AG08396 (cell line): ENCODE measurements around the gene VPS26B.
"Not testable (repeated sequence)": the region's sequence is repeated elsewhere in the genome, so short reads cannot be mapped to it uniquely, and the experiment has no call there.

Source experiments
- DNase-seq: peaks from one replicate; pipeline ENCODE4 v3.0.0; 2012; ENCODE audit warnings: low spot score, mixed read lengths

The VPS26B gene

DNA sequence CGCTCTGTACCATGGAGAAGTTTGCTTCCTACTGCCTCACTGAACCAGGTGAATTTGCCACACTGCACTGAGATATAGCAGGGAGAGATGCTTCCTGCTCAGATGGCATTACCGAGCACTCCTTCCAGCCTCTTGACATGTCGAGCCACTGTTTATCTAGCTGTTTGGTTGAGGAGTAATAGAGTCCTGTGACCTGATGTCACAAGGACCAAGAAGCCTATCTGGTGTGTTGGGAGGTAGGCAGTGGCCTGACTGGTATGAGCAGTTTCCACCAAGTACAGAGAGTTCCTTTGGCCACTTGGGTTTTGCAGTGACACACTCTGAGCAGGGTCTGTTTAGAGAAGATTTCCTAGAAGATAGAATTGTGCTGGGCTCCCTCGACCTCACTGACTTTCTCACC lies 34.1 kb downstream of the VPS26B start:
- no peak for DNase-seq

DNA sequence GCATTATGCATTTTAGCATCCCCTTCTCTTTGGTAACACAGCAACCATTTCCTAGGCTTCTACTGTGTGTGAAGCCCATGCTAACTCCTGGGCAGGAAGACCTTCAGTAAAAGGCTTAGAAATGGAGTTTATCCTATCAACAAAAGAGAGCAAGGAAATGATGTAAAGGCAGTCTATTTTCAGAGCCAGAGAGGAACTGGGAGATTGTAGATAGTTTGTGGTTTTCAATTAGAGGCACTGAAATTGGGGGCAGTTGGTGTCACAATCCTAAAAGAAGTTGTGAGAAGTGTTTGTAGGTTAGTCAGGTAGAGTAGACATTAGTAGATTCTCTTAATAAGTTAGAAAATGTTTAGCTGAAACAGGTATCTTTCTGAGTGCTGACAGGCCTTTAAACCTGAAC lies 36.0 kb downstream of the VPS26B start:
- DNase-seq, result no peak

DNA sequence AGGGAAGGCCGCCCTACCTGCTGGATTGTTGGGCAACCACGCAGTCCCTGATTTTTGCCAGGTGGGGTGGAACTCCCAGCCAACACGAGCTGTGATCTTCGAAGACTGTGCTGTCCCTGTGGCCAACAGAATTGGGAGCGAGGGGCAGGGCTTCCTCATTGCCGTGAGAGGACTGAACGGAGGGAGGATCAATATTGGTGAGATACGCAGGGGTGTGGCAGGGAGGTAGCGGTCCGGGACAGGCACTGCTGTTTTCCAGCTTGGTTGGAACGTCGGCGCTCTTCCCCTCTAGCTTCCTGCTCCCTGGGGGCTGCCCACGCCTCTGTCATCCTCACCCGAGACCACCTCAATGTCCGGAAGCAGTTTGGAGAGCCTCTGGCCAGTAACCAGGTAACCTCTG lies 36.5 kb downstream of the VPS26B start:
- no peak for DNase-seq

DNA sequence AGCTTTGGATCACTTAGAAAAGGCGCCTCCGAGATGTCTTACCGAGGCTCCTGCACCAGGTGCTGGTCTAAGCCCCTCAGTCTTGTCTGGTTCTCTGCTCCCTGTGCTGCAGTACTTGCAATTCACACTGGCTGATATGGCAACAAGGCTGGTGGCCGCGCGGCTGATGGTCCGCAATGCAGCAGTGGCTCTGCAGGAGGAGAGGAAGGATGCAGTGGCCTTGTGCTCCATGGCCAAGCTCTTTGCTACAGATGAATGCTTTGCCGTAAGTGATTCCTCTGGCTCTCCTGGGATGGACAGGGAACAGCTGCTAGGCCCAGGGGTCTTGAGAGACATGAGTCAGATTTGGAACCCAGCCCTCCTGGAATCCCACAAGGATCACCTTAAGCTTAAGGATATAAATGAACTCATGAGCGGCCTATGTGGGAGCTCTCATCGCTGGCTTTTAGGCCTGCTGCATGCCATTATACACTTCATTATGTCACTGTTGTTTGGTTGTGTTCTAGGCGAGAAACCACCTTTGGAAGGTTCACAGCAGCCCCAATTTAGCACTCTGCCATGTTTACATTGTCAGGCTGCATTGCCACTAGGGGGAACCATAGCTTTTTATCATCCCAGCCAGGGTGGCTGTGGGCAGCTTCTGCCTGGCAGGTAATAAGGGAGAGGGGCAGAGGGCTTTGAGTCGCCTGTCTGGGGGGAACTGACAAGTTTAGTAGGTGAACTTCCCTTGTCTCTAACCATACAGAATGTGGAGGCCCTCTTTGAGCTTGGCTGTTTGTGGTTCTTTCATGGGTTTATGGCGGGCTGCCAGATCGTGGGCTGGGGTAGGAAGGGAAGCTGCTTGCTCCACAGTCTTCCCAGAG lies 37.4 kb downstream of the VPS26B start:
- DNase-seq, result peak; percentile 45

DNA sequence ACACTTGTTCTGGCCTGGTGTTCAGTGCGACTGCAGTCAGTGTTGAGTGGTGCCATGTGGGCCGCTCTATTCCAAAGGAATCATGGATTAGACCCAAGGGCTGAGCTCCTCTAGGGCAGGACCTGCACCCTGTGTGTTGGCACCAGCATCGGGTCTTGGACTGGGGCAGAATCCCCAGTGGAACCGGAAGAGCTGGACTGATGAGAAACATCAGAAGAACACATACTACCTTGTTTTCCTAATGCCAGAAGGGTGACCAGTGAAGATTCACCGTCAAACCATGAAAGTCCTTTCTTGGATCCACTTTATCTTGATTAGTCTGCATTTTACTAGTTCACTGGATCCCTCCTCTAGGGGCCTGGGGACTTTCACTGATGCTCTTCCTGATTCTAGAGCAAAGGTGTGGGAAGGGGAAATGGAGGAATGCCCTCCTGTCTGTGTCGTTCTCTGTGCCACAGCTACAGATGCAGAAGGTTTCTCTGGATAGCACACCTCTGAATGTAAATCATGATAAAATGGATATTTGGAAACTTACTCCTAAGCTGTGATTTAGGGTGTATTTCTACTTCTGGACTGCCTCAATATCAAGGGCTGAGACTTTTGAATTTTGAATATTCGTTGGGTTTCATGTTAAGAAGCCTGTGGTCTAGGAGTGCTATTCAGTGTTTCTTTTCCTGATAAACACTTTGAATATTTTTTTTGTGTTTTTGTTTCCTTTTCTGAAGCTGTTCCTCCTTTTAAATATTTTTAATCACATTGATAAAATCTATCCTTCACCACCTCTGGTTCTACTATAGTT lies 40.7 kb downstream of the VPS26B start:
- no peak for DNase-seq

DNA sequence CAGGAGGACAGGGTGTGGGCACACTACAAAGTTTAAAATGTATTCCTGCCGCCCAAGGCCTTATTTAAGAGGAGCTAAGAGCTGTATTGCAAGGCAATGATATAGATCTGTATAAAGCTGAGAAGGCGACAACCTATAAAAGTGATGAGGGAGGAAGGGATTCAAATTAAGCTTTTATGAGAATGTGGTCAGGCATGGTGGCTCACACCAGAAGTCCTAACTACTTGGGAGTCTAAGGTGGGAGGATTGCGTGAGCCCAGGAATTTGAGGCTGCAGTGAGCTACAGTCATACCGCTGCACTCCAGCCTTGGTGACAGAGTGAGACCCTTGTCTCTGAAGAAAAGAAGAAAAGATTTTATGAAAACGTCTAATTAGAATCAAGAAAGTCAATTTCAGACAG lies 42.0 kb downstream of the VPS26B start:
- no peak for DNase-seq

DNA sequence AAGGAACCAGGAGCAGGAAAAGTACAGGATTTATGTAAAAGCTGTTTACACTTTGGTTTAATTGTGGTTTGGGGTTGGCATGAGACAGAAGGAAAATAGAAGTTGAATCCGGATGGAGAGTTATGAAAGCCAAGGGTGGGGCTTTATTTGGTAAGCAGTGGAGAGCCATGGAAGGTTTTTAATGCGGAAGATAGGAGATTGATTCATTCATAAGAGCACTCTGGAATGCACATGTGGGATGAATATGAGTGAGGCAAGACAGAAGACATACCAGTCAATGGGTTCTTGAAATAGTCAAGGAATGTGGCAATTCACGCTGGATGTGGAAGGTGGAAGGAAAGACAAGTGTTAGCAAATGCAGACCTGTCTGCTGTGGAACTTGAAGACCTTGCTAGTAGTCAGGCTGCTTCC lies 42.4 kb downstream of the VPS26B start:
- peak; percentile 74 for DNase-seq

DNA sequence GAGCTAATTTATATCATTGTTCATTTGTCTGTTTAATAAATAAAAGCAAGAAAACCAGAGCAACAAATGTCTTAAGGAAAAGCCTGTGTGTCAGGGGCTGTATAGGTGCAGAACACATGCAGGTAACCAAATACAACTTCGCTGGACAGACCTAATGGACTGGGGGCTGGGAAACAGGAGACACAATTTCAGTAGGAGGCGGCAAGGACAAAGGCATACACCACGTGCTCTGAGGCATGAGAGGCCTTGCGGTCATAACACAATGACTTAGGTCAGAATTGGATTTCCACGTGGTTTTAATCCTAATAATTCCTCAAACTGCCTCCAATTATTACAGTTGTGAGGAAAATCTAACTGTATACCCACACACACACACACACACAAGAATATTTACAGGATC lies 43.0 kb downstream of the VPS26B start:
- no peak for DNase-seq

DNA sequence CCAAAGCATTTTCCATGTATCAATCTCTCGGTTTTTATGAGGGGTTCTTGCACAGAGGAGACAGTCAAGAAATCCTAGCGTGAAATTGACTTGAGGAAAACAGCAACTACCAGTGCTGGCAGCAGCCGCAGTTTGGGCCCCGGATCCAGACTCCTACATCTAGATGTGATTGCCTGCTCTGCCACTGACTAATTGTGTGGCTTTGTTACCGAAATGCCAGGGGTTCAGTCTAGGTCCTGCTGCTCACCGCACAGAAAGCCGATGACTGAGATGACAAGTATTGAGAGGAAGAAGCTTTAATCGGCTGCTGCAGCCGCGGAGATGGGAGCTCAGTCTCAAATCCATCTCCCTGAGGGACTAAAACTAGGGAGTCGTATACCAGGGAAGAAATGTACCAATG lies 43.5 kb downstream of the VPS26B start:
- no peak for DNase-seq

DNA sequence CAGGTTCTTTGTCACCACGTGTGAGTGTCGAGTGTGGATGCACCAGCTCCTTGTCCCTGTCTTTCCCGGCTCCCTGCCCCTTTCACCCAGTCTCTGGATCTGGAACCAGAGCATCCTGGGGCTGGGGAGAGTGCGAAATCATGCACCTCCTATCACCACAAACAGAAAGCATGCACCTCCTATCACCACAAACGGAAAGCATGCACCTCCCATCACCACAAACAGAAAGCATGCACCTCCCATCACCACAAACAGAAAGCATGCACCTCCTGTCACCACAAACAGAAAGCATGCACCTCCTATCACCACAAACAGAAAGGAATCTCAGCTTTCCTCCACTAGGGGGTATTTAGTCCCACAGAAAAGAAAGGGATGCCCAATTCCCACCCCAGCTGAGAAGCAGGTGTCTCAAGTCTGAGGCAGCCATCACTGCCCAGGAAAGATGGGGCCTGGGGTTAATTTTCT lies 45.8 kb downstream of the VPS26B start:
- no peak for DNase-seq

DNA sequence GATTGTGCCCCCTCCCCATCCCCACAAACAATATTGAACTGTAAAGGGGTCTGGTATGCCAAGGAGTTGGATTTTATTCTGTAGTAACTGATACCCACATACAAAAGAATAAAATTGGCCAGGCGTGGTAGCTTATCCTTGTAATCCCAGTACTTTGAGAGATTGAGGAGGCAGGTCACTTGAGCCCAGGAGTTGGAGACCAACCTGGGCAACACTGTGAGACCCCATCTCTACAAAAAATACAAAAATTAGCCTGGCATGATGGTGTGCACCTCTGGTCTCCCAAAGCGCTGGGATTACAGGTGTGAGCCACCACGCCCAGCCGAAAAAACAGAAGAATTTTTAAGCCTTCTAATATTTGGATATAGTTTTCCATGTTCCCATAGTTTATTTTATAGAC lies 47.5 kb downstream of the VPS26B start:
- no peak for DNase-seq

DNA sequence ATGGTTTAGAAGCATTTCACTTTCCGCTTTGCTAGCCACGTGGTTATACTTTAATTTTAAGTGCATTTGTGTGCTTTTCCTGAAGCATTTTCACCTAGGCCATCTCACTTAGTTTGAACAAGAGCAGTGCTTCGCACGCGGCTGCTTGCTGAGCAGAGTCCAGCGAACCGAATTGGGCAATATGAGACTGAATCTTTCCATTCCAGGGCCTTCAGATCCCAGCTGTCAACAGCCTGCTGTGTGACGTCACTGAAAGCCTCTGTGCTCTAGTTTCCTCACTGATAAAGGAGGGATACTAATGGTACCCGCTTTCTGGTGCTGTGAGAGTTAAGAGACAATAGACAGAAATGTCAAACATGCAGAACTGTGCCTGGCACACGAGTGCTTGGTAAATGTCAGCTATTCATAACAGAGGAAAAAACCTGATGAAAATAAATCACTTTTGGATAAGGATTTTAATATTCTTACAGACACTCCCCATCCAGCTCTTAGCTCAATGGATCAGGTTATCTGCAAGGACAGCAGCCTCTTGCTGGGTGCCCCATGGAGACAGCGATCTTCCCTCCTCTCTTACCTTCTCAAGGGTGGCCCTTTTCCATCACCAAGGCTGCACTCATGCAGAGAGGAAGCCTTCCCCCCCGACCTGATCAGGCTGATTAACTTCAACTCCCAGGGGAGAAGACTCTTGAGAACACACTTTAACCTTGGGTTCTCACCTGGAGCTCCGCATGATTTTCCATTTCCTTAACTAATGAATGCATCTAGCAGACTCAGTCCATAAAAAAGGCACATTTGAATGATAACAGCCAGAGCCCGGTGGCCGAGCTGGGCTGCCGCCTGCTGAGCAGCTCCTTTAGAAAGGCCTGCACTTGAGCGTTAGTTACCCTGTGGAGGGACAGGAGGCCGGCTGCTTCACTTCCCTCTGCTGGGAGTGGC lies 48.2 kb downstream of the VPS26B start:
- DNase-seq, result peak; percentile 75

DNA sequence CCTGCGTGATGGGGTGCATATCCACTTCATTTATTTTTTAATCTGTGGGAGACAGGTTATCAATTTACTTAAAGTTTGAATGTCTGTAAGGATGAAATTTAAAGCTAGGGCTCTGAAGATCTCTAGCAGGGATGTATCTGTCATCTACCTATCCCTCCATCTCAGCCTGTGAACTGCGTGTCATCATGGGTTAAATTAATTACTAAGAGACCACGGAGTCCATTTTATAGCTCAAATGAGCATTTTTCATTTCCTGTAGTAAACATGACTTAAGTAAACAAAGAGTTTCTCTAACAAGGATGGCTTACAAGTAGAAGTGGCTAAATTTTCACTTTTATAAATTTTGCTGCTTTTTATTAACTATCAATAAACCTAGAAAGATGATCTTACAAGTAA lies 48.8 kb downstream of the VPS26B start:
- DNase-seq, result no peak

DNA sequence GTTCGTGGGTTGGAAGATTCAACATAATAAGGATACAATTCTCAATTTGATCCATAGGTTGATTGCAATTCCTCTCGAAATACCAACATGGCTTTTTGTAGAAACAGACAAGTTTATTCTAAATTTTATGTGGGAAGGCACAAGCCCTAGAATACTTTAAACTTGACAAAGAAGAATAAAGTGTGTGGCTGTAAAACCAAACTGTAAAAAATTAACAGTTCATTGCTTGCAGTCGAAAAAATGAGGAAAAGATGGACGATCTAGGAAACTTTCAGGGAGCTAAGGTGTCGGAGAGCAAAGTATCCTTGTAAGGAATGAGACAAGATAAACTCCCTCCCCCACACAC lies 50.7 kb downstream of the VPS26B start:
- no peak for DNase-seq

DNA sequence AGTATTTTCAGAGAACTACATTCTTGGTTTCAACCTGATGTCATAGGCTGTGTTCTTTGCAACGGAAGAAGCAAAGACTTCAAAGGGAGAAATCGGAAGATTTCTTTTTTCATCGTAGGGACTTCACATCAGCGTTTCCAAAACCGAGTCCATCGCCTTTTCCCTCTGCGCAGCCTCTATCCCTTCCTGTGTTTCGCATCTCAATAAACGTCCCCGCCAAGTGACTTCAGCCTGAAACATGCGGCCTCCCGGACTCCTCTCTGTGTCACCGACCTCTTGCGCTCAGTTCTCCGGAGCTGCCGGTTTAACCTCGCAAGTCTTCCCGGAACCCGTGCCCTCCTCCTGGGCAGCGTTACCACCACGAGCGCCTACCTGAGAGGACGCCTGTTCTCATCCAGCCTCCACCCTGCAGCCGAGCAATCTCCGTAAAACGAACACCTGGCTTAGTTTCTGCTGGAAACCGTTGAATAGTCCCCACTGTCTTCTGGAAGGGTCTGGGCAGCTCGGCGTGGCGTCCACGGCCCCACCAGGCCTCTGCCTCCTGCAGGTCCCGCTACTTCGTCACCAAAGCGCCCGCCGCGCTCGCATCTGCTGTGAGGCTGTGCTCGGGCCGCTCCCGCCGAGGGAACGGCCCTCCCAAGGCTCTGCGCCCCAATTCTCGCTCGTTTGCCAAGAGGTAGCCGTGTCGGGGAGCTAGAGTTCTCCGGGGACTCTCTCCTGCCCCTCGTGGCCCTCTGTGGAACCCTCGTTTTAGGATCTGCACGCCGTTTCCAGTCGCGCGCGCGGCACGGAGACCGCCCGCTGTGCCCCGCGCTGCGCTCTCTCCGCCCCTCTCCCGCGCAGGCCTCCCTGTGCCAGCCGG lies 51.3 kb downstream of the VPS26B start, which contains the start of gene GLB1L3:
GLB1L3 (plus strand) TSS at position 846 of the 862 bp plus-strand sequence. CDS start 362 bp downstream, outside the sequence.
- peak; percentile 37 for DNase-seq

DNA sequence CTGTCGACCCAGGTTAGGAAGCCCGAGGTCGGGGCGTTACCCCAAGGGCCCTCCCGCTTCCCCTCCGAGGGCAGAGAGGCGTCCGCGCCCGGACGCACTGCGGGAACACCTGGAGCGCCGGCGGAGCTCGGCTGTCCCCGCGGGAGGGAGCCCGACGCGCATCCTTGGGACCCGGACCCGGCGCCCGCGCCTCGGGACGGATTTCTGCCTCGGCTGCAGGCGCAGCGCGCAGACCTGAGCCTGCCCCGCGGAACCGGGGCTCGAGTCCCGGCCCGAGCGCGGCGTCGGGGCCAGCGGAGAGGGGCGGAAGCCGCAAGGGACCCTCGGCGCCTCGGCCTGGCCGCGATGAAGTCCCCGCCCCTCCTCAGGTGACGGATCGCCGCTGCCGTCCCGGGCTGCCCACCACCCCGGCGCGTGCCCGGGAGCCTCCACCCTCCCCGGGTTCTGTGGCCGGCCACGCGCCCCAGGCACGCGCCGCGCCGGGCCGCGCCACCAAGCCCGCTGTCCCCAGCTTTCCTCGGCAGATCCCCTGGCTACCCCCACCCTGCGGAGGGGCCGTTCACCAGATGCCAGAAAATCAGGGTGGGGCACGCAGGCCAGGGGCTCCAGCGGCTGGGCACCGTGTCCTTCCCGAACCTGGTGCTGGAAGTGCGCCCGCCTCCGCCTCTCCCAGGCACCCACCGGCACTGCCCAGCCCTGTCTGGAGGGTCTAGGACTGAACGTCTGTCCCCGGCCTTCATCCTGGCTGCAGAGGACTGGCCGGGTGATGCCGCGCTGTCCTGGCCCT lies 52.1 kb downstream of the VPS26B start:
- no peak for DNase-seq

DNA sequence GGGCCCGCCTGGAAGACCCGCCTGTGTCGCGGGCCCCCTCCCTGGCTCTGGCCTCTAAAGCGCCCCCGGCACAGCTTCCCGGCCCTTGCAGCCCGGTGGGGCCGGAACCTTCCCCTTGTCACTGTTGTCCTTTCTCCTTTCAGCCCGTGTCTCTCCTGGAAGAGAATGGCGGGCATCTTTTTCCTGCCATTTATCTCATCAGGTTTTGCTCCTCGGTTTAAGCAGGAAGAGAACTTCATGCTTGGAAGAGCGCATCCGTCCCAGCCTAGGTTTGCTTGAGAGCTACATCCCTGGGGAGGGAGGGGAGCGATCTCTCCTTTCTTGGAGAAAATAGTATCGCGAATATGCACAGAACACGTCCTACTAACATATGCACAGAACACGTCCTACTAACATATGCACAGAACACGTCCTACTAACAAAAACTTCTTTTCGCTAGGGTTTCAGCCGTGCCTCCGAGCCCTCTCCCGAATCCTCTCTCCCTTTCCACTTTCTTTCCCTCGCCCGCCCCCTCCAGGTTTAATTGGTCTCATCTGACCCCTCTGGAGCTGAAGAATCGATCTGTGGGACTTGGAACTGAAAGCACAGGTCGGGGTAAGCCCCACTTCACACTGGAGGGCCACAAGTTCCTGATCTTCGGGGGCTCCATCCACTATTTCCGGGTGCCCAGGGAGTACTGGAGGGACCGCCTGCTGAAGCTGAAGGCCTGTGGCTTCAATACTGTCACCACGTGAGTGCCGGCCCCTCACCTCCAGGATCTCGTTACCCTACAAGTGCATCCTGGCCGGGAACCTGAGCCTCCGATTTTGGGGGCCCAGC lies 52.9 kb downstream of the VPS26B start:
- DNase-seq, result no peak

DNA sequence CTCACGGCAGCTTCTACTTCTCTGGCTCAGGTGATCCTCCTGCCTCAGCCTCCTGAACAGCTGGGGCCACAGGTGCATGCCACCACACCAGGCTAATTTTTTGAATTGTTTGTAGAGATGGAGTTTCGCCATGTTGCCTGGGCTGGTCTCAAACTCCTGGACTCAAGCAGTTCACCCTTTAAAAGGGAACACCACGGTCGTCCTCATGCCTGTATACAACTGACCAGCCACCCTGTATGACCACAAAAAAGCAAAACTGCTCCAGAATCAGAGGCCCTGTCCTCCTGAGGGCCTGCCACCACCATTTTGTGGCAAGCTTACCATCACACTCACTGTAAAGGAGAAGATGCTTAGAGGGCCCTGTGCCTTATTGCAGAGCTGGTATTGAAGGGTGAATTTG lies 53.9 kb downstream of the VPS26B start:
- DNase-seq, result no peak

DNA sequence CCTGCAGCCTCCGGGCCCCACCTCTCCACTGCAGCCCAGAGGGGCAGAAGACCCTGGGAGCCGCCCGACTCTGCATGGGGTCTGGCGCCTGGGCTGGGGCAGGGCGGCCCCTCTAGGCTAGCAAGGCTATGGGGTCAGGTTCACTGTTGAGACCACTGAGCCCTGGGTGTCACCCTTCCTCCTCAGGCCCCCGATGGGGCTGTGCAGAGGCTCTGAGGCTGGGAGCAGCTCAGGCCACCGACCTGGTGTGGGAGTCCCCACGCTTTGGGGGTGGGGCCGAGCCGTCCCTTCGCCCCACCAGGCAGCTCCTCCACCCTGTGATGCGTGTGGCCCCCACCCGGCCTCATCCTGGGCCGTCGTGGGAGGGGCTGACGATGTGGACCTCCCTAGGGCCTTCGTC lies 57.2 kb downstream of the VPS26B start:
- DNase-seq, result not testable (repeated sequence)
